Smooth muscle cell (in vitro differentiated cells): ENCODE results near the gene MYLK3. TPM values are rescaled to one million over a fixed set of nuclear protein-coding genes. Genes with fewer than 3 reads are reported as not detected.

Experiments
- DNase-seq: peaks from one replicate; lab custom pipeline; 2025; ENCODE audit not compliant: unreplicated experiment; lab: John Stamatoyannopoulos, UW
- H2AFZ ChIP-seq: fragments of 200-600 bp; sonication (generic); 2 replicates; pipeline ENCODE4 v1.6.0; 2016; ENCODE audit warnings: antibody characterized with exemption, low read depth, mild to moderate bottlenecking
- H3F3A ChIP-seq: fragments of 200-600 bp; sonication (generic); 2 replicates; pipeline ENCODE4 v1.6.0; 2017; ENCODE audit warnings: antibody characterized with exemption, low read depth
- H3K27ac ChIP-seq: fragments of 200-600 bp; sonication (generic); 2 replicates; pipeline ENCODE4 v1.5.1; 2016; ENCODE audit warnings: low read depth, mild to moderate bottlenecking
- H3K27me3 ChIP-seq: fragments of 200-600 bp; sonication (generic); 2 replicates; pipeline ENCODE4 v1.6.1; 2016; ENCODE audit warnings: low read depth, mild to moderate bottlenecking
- H3K36me3 ChIP-seq: fragments of 200-600 bp; sonication (generic); 2 replicates; pipeline ENCODE4 v1.5.1; 2016; ENCODE audit warnings: low read depth
- H3K4me1 ChIP-seq: fragments of 200-600 bp; sonication (generic); 2 replicates; pipeline ENCODE4 v1.5.1; 2016; ENCODE audit warnings: low read depth
- H3K4me2 ChIP-seq: fragments of 200-600 bp; sonication (generic); 2 replicates; pipeline ENCODE4 v1.6.0; 2016; ENCODE audit warnings: mild to moderate bottlenecking
- H3K4me3 ChIP-seq: fragments of 200-600 bp; sonication (generic); 2 replicates; pipeline ENCODE4 v1.5.1; 2016; ENCODE audit warnings: mild to moderate bottlenecking
- H3K79me2 ChIP-seq: fragments of 200-600 bp; sonication (generic); 2 replicates; pipeline ENCODE4 v1.6.0; 2016; ENCODE audit warnings: low read depth, mild to moderate bottlenecking
- H3K9ac ChIP-seq: fragments of 200-600 bp; sonication (generic); 2 replicates; pipeline ENCODE4 v1.6.0; 2016; ENCODE audit warnings: low read depth
- H3K9me3 ChIP-seq: fragments of 200-600 bp; sonication (generic); replicated peaks from 2 replicates; pipeline ENCODE4 v1.5.1; 2016; ENCODE audit warnings: low read depth
- H4K20me1 ChIP-seq: fragments of 200-600 bp; sonication (generic); 2 replicates; pipeline ENCODE4 v1.6.0; 2016; ENCODE audit warnings: low read depth
- WGBS: methylation state at CpG from one replicate; pipeline ENCODE4 v1.1.7; 2016; ENCODE audit warnings: low lambda C conversion rate; 5-methylcytosine and 5-hydroxymethylcytosine counted together
- polyA plus RNA-seq: library from polyadenylated mRNA; unstranded; fragments of >200 nt; fragmentation: Nextera tagmentation; extraction: Ambion mirVana; gene quantifications from 2 replicates; pipeline ENCODE4 v1.2.1, GENCODE V29; 2016
- total RNA-seq: library from RNA; depleted of rRNA; stranded (reverse); fragments of >200 nt; gene quantifications from 2 replicates; pipeline ENCODE4 v1.2.3, GENCODE V29; 2014
- TF ChIP-seq, protein P1 (sequence below): fragments of 200-600 bp; sonication (generic); IDR thresholded peaks from 2 replicates; pipeline ENCODE4 v1.5.1; 2017; ENCODE audit warnings: borderline replicate concordance, mild to moderate bottlenecking, antibody characterized with exemption; ENCODE audit not compliant: insufficient read depth, poor library complexity, severe bottlenecking

The MYLK3 gene
- total and polyA plus RNA-seq, 2 experiments from 2014 or later: 0.22 to 0.33 TPM

DNA sequence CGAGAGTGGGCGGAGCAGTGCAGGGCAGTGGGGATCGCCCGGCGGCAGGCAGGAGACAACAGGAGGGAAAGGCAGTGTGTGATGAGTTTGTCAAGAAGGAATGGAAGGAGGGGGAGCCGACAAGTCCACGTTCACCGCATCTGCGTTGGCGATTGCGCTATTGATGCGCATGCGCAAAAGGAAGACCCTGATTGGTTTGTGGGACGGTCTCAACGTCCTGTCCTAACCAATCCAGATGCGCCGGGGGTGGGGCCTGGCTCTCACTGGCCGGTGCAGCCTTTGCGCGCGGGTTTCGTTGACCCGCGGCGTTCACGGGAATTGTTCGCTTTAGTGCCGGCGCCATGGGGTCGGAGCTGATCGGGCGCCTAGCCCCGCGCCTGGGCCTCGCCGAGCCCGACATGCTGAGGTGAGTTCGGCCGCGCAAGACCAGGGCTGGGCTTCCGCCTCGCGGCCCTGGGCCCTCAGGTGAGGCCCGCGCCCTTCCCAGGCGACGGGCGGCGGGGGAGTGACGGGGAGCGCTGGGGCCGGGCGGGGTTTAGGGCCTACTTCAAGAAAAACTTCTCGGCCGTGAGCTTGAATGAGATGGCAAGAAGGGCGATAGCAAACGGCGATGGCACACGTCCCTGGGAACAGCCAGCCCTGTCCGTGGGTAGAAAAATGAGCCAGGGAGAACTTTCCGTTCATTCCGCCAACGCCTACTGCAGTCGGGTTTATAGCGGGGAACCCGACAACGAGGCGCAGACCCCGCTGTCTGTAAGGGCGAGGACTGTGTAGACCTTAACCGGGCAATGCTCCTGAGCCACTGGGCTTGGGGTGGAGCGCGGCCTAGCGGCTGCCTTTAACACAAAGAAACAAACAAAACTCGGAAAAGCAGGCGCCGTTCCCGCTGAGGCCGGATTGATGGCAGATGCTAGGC is 58.5 kb downstream of the MYLK3 start, which contains the start of gene ORC6:
Gene ORC6 (plus strand): TSS at position 295 of the 916 bp plus-strand sequence. CDS start 47 bp downstream, at position 342.
- H3K4me1 ChIP-seq: peaks cover 27% of the 10 kb centered on the region
- peak within 1 kb of the TSS; percentile 89 for H3K27ac ChIP-seq
- H3K79me2 ChIP-seq: peaks cover 63% of the 10 kb centered on the region
- peak; percentile 99 for DNase-seq
- H2AFZ ChIP-seq: peak within 1 kb of the TSS; percentile 84
- peak within 1 kb of the TSS; percentile 92 for H3K4me2 ChIP-seq
- no peaks in the 10 kb centered on the region for H3K36me3 ChIP-seq
- TF ChIP-seq, protein P1, sequence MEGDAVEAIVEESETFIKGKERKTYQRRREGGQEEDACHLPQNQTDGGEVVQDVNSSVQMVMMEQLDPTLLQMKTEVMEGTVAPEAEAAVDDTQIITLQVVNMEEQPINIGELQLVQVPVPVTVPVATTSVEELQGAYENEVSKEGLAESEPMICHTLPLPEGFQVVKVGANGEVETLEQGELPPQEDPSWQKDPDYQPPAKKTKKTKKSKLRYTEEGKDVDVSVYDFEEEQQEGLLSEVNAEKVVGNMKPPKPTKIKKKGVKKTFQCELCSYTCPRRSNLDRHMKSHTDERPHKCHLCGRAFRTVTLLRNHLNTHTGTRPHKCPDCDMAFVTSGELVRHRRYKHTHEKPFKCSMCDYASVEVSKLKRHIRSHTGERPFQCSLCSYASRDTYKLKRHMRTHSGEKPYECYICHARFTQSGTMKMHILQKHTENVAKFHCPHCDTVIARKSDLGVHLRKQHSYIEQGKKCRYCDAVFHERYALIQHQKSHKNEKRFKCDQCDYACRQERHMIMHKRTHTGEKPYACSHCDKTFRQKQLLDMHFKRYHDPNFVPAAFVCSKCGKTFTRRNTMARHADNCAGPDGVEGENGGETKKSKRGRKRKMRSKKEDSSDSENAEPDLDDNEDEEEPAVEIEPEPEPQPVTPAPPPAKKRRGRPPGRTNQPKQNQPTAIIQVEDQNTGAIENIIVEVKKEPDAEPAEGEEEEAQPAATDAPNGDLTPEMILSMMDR: peak; percentile 34
- peaks cover 15% of the 10 kb centered on the region for H3F3A ChIP-seq
- WGBS: under 1% methylated on average over 68 of the region's 79 CpGs
- H3K4me3 ChIP-seq: peak within 1 kb of the TSS; percentile 90
- H3K27me3 ChIP-seq: no peaks in the 10 kb centered on the region
- H3K9me3 ChIP-seq: no peaks in the 10 kb centered on the region
- peaks cover 42% of the 10 kb centered on the region for H4K20me1 ChIP-seq
- peak within 1 kb of the TSS; percentile 88 for H3K9ac ChIP-seq

DNA sequence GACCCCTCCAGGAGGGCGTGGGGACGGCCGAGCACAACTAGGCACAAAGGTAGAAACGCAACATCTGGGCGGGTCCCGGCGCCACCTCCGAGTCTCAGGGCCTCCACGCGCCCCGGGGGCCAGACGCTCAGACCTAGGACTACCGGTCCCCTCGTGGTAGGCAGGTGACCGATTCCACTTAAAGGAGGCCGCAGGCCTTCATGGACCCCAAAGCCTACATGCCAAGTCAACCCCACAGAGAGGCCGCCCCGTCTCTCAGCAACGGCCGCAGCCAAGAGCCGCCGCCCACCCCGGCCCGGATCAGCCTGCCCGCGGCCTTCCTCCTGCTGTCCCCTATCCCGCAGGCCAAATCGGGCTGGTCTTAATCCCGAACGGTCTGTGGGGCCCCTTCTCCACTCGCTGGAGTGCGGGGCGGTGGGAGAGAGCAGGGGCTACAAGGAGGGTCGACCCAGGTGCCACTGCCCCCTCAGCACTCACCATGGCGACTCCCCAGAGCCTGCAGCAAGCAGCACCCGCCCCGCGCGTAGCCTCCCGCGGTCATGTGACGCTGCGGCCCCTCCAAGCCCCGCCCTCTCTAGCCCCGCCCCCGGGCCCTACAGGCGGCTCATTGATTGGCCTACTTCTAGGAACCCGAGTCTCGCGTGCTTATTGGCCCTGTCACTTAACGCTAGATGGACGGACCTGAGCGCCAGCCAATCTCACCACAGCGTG is 59.3 kb downstream of the MYLK3 start, which contains the start of gene VPS35:
Gene VPS35 (minus strand): TSS at position 525 of the 711 bp plus-strand sequence. CDS start 45 bp downstream, at position 480.
- no peaks in the 10 kb centered on the region for H3K9me3 ChIP-seq
- TF ChIP-seq, protein P1: peak; percentile 25
- peaks cover 27% of the 10 kb centered on the region for H3K4me1 ChIP-seq
- H4K20me1 ChIP-seq: peaks cover 50% of the 10 kb centered on the region
- H3K4me3 ChIP-seq: peak within 1 kb of the TSS; percentile 90
- under 1% methylated on average over 48 of the region's 54 CpGs for WGBS
- H3K4me2 ChIP-seq: peak within 1 kb of the TSS; percentile 92
- peaks cover 15% of the 10 kb centered on the region for H3F3A ChIP-seq
- H3K79me2 ChIP-seq: peaks cover 71% of the 10 kb centered on the region
- DNase-seq: peak; percentile 99
- no peaks in the 10 kb centered on the region for H3K36me3 ChIP-seq
- peak within 1 kb of the TSS; percentile 84 for H2AFZ ChIP-seq
- peak within 1 kb of the TSS; percentile 88 for H3K9ac ChIP-seq
- peak within 1 kb of the TSS; percentile 89 for H3K27ac ChIP-seq
- H3K27me3 ChIP-seq: no peaks in the 10 kb centered on the region

DNA sequence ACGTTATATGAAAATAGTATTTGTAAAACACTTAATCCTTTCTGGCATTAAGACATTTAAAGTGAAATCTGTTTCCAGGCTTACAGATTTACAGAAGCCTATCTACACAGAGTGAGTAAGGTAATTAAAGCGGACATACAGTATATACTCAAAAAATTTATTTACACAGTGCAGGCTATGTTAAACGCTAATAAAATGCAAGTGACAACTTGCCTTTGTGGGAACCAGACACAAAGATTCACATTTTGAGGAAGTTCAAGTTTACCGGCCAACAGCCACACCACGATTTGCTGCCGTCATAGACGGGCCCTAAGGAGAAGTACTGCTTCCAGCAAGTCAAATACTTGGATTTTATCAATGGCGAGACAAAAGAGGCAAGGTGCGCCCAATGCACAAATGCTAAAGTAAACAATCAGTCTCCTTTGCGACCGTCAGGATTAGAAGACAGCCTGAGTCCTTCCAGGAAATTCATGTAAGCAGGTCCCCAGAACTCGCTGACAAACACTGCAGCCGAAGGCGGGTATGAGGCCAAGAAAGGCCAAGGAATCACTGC is 60.0 kb downstream of the MYLK3 start:
- Histone ChIP-seq H3K27ac (peak overlapping the region; percentile 89), H4K20me1 (peaks cover 57% of the 10 kb centered on the region), H3K36me3 (no peaks in the 10 kb centered on the region), H3K4me1 (peaks cover 27% of the 10 kb centered on the region), H3F3A (peaks cover 15% of the 10 kb centered on the region), H3K9me3 (no peaks in the 10 kb centered on the region), H3K79me2 (peaks cover 76% of the 10 kb centered on the region), H3K4me3 (peak overlapping the region; percentile 90), H3K9ac (peak overlapping the region; percentile 88), H3K4me2 (peak overlapping the region; percentile 92), H2AFZ (peak overlapping the region; percentile 84), H3K27me3 (no peaks in the 10 kb centered on the region)
- WGBS: 6% methylated on average over 14 of the region's 14 CpGs
- no peak for DNase-seq
- TF ChIP-seq, protein P1: no peak
